ENCODE results near the gene TNN.

TNN gene

GRCh38 chr1:175176246-175176645, 108.6 kb downstream of the TNN start:
- no peak overlapping the region for H3K4me3 ChIP-seq (ENCODE audit: low read depth, low read length)
- no peak for DNase-seq (ENCODE audit: low read depth, low spot score)
- in situ Hi-C loops (cut with HindIII; ENCODE audit: low sequenced_read_pairs): no loop called here
- TF ChIP-seq CTCF (IDR thresholded peaks at IDR 0.05; ENCODE audit: low read depth, low read length): no peak

GRCh38 chr1:175178056-175178455, 110.4 kb downstream of the TNN start:
- DNase-seq (ENCODE audit: low read depth, low spot score): no peak
- in situ Hi-C loops (cut with HindIII; ENCODE audit: low sequenced_read_pairs): no loop called here
- no peak for TF ChIP-seq CTCF (IDR thresholded peaks at IDR 0.05; ENCODE audit: low read depth, low read length)
- H3K4me3 ChIP-seq (ENCODE audit: low read depth, low read length): no peak overlapping the region

GRCh38 chr1:175178456-175178855, 110.8 kb downstream of the TNN start:
- in situ Hi-C loops (cut with HindIII; ENCODE audit: low sequenced_read_pairs): no loop called here
- no peak overlapping the region for H3K4me3 ChIP-seq (ENCODE audit: low read depth, low read length)
- no peak for DNase-seq (ENCODE audit: low read depth, low spot score)
- no peak for TF ChIP-seq CTCF (IDR thresholded peaks at IDR 0.05; ENCODE audit: low read depth, low read length)

GRCh38 chr1:175179837-175180590, 112.4 kb downstream of the TNN start:
- TF ChIP-seq CTCF (IDR thresholded peaks at IDR 0.05; ENCODE audit: low read depth, low read length): no peak
- no peak overlapping the region for H3K4me3 ChIP-seq (ENCODE audit: low read depth, low read length)
- in situ Hi-C loops (cut with HindIII; ENCODE audit: low sequenced_read_pairs): no loop called here
- DNase-seq (ENCODE audit: low read depth, low spot score): no peak

GRCh38 chr1:175182201-175182746, 114.6 kb downstream of the TNN start:
- in situ Hi-C loops (cut with HindIII; ENCODE audit: low sequenced_read_pairs): no loop called here
- no peak for TF ChIP-seq CTCF (IDR thresholded peaks at IDR 0.05; ENCODE audit: low read depth, low read length)
- DNase-seq (ENCODE audit: low read depth, low spot score): no peak
- no peak overlapping the region for H3K4me3 ChIP-seq (ENCODE audit: low read depth, low read length)

- no peak for TF ChIP-seq CTCF (IDR thresholded peaks at IDR 0.05; ENCODE audit: low read depth, low read length)
- in situ Hi-C loops (cut with HindIII; ENCODE audit: low sequenced_read_pairs): no loop called here
These were observed 116.0 kb downstream of the TNN start for GRCh38 chr1:175183586-175183985.

More at GRCh38 chr1:175183586-175183985, 116.0 kb downstream of the TNN start:
- H3K4me3 ChIP-seq (ENCODE audit: low read depth, low read length): no peak overlapping the region
- no peak for DNase-seq (ENCODE audit: low read depth, low spot score)
